Stimulated activated naive CD8-positive, alpha-beta T cell treated with anti-CD3 and anti-CD28 coated beads, Interleukin-15, Interleukin-2, amounts not matched to agents 100 ng/mL and 50 ng/mL, for 24 hours (primary cell): ENCODE data around the gene NRTN.

ENCODE experiments used
- H3K27ac Mint-ChIP-seq: one replicate; pipeline ENCODE4 v1.8.0; 2021; ENCODE audit warnings: mild to moderate bottlenecking, mixed read lengths
- H3K27me3 Mint-ChIP-seq: one replicate; pipeline ENCODE4 v1.8.0; 2021; ENCODE audit warnings: mixed read lengths
- H3K36me3 Mint-ChIP-seq: one replicate; pipeline ENCODE4 v1.8.0; 2021; ENCODE audit warnings: low read depth, mixed read lengths
- H3K4me1 Mint-ChIP-seq: one replicate; pipeline ENCODE4 v1.8.0; 2021; ENCODE audit warnings: low read depth, mixed read lengths
- H3K4me3 Mint-ChIP-seq: one replicate; pipeline ENCODE4 v1.8.0; 2021; ENCODE audit warnings: mild to moderate bottlenecking, mixed read lengths
- H3K9me3 Mint-ChIP-seq: one replicate; pipeline ENCODE4 v1.8.0; 2021; ENCODE audit warnings: mixed read lengths

NRTN gene

GRCh38 chr19:5786593-5787408, 18.1 kb upstream of the NRTN start:
- Mint-ChIP-seq H3K4me1 (peaks cover 27% of the 10 kb centered on the region), H3K27me3 (no peaks in the 10 kb centered on the region), H3K36me3 (peaks cover 44% of the 10 kb centered on the region), H3K4me3 (no peak overlapping the region), H3K27ac (no peak overlapping the region), H3K9me3 (no peaks in the 10 kb centered on the region)

DNA sequence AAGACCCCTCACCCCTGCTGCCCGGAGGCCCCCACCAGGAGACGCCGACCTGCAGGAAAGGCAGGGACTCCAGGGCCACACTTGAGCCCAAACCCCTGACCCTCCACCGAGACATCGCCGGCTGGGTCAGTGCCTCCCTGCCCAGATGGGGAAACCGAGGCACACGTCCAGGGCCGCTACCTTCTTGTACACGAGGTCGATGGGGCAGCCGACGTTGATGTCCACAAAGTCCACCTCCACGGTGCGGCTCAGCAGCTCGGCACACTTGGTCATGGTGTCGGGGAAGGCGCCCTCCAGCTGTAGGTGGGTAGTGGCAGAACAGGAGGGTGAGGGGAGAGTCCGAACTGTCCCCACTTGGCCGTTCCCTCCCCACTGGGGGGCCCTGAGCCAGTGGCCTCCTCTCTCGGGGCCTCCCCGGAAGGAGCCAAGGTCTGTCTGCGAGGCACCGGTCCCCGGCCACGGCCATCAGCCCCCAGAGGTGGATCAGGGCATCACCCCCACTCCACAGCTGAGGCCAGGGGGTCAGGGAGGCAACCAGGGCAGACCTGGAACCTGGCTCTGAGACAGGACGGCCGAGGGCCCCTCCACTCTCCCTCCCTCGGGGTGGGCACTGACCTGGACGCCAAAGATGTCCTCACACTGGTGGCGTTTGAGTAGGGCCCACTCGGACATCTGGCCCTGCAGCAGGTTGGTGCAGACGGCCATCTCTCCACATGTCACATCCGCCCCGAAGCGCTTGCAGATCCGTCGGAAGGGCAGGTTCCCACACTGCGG, 17.3 kb upstream of the NRTN start:
- peaks cover 44% of the 10 kb centered on the region for H3K36me3 Mint-ChIP-seq
- H3K9me3 Mint-ChIP-seq, result no peaks in the 10 kb centered on the region
- H3K27me3 Mint-ChIP-seq, result no peaks in the 10 kb centered on the region
- H3K4me1 Mint-ChIP-seq, result peaks cover 27% of the 10 kb centered on the region
- peak overlapping the region; percentile 39 for H3K4me3 Mint-ChIP-seq
- H3K27ac Mint-ChIP-seq, result no peak overlapping the region

DNA sequence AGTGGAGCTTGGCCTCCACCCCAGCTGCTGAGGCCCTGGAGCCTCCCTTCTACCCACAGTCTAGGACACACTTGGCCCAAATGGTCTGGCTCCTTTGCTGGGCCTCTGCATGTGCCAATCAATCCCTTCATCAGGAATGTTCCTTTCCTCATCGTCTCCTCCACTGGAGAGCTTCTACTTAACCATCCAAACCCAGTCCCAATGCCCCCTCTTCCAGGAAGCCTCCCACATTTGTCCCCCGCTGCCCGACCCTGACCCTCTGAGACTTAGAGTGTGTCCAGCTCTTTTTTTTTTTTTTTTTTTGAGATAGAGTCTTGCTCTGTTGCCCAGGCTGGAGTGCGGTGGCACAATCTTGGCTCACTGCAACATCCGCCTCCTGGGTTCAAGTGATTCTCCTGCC, 16.4 kb upstream of the NRTN start:
- H3K27me3 Mint-ChIP-seq, result no peaks in the 10 kb centered on the region
- no peak overlapping the region for H3K27ac Mint-ChIP-seq
- H3K4me3 Mint-ChIP-seq, result peak overlapping the region; percentile 30
- H3K9me3 Mint-ChIP-seq, result no peaks in the 10 kb centered on the region
- H3K36me3 Mint-ChIP-seq, result peaks cover 44% of the 10 kb centered on the region
- H3K4me1 Mint-ChIP-seq, result peaks cover 27% of the 10 kb centered on the region

DNA sequence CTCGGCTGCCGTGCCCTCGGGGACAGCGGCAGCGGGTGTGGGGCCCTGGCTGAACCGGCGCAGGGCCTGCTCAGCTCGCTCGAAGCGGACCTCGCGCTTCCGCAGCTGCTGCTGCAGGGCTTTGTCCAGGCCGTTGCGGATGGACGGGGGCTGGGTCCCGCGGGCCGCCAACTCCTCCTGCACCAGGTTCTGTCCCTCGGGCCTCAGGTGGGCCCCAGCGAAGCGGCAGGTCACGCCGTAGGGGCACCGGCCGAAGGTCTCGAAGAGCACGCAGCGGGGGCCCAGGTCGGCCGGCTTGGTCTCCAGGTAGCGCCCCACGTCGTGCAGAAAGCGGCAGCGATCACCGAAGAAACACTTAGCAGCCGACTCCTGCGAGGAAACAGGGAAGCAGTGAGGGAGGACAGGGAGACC, 15.5 kb upstream of the NRTN start:
- H3K9me3 Mint-ChIP-seq, result no peaks in the 10 kb centered on the region
- H3K36me3 Mint-ChIP-seq, result peaks cover 44% of the 10 kb centered on the region
- H3K4me3 Mint-ChIP-seq, result peak overlapping the region; percentile 97
- peaks cover 27% of the 10 kb centered on the region for H3K4me1 Mint-ChIP-seq
- no peak overlapping the region for H3K27ac Mint-ChIP-seq
- no peaks in the 10 kb centered on the region for H3K27me3 Mint-ChIP-seq

- peak overlapping the region; percentile 97 for H3K4me3 Mint-ChIP-seq
Observed at GRCh38 chr19:5789886-5790558, 14.8 kb upstream of the NRTN start.

DNA sequence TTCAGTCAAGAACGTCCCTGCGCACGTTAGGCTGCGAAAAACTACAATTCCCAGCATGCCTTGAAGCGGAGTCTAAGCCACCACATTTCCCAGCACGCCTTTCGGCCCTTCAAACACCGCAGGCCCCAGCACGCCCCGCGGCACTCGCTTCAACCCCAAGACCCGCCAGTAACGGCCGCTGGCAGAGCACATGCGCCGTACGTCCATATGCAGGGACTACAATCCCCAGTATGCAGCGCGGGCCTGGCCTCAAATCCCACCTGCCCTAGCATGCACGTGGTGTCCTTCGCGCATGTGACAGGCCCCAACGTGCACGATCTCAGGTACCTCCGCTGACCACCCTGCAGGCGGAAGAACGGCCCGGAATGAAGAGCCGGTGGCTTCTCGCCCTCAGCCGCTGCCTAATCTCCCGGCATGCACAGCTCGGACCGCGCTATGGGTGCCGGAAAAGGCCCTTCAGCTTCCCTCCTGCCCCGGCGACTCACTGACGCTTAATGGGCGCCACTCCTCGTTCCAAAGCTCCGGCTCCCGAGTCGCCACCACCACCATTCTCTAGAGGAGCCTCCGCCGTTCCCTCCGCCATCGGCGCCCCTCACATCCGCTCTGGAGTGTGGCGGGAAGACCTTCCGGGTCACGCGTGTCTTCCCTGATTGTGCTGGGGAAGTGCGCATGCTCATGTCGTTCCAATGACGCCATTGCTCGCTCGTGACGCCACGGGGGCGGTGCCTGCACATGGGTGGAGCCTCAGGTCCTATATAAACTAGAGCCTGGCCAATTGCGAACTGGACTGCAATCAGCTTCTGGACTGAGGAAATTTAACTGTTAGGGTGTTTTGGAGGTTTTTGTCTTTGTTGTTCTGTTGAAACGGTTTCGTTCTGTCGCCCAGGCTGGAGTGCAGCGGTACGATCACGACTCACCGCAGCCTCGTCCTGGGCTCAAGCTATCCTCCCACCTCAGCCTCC, 14.0 kb upstream of the NRTN start, which contains the start of gene DUS3L:
Gene DUS3L (minus strand): TSS at position 605 of the 962 bp plus-strand sequence. CDS start 22 bp downstream, at position 583.
- Mint-ChIP-seq H3K9me3 (no peaks in the 10 kb centered on the region), H3K4me3 (peak within 1 kb of the TSS; percentile 97)

More at GRCh38 chr19:5789886-5790558, 14.8 kb upstream of the NRTN start:
- H3K9me3 Mint-ChIP-seq, result no peaks in the 10 kb centered on the region
- H3K27me3 Mint-ChIP-seq, result no peaks in the 10 kb centered on the region
- H3K36me3 Mint-ChIP-seq, result peaks cover 44% of the 10 kb centered on the region
- H3K27ac Mint-ChIP-seq, result peak overlapping the region; percentile 100
- peaks cover 27% of the 10 kb centered on the region for H3K4me1 Mint-ChIP-seq

DNA sequence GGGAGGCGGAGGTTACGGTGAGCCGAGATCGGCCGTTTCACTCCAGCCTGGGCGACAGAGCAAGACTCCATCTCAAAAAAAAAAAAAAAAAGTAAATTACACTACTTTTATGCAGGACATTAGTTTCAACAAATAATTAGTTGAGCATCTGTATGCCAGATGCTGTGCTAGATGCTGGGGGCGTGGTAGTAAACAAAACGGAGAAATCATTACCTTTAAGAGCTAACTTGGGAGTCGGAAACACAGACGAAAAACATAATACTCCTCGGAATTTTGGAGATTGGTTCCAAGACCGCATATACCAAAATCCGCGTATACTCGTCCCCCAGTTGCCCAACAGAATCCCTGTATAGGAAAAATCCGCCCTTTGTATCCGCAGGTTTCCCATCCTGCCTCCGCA, 12.6 kb upstream of the NRTN start:
- Mint-ChIP-seq H3K36me3 (peaks cover 30% of the 10 kb centered on the region), H3K4me1 (peaks cover 23% of the 10 kb centered on the region), H3K27ac (no peak overlapping the region), H3K9me3 (no peaks in the 10 kb centered on the region), H3K4me3 (no peak overlapping the region), H3K27me3 (no peaks in the 10 kb centered on the region)

More for the DNA sequence above, 14.0 kb upstream of the NRTN start, which contains the start of gene DUS3L:
- Mint-ChIP-seq H3K27ac (peak within 1 kb of the TSS; percentile 100), H3K4me1 (peaks cover 27% of the 10 kb centered on the region), H3K36me3 (peaks cover 41% of the 10 kb centered on the region), H3K27me3 (no peaks in the 10 kb centered on the region)

- H3K9me3 Mint-ChIP-seq, result no peaks in the 10 kb centered on the region
- no peak overlapping the region for H3K4me3 Mint-ChIP-seq
- H3K27me3 Mint-ChIP-seq, result no peaks in the 10 kb centered on the region
- H3K36me3 Mint-ChIP-seq, result peaks cover 25% of the 10 kb centered on the region
- no peak overlapping the region for H3K27ac Mint-ChIP-seq
- H3K4me1 Mint-ChIP-seq, result peaks cover 20% of the 10 kb centered on the region
Observed at GRCh38 chr19:5793188-5793587, 11.7 kb upstream of the NRTN start.

DNA sequence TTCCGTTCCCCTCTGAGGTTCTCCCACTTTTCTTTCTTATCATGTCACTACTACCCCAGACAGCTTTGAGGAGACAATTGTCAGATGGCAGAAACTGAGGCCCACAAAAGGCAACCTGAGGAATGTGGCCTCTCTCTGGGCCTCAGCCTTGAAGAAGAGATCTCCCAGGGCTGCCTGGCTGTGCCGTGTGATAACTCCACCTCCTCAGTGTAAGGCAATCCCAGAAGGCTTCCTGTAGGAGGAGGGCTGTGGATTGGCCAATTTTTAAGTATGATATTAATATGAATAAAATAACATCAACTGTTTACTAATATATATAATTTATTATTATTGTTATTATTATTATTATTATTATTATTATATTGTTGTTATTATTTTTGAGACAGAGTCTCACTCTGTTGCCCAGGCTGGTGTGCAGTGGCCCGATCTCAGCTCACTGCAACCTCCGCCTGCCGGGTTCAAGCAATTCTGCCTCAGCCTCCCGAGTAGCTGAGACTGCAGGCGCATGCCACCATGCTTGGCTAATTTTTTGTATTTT, 9.4 kb upstream of the NRTN start:
- H3K27ac Mint-ChIP-seq, result no peak overlapping the region
- no peaks in the 10 kb centered on the region for H3K9me3 Mint-ChIP-seq
- peaks cover 6% of the 10 kb centered on the region for H3K36me3 Mint-ChIP-seq
- no peak overlapping the region for H3K4me3 Mint-ChIP-seq
- H3K4me1 Mint-ChIP-seq, result peaks cover 7% of the 10 kb centered on the region
- H3K27me3 Mint-ChIP-seq, result peaks cover 14% of the 10 kb centered on the region

DNA sequence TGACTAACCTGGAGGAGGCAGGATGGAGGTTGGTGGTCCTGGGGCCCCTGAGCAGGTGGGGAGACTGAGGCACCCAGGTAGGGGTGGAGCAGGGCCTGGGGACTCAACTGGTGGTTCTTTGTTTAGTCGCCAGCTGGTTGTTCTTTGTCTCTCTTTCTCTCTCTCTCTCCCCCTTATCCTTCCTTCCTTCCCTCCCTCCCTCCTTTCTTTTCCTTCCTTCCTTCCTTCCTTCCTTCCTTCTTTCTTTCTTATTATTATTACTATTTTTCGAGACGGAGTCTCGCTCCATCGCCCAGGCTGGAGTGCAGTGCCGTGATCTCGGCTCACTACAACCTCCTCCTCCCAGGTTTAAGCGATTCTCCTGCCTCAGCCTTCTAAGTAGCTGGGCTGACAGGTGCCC, 6.6 kb upstream of the NRTN start:
- Mint-ChIP-seq H3K9me3 (no peaks in the 10 kb centered on the region), H3K4me3 (no peak overlapping the region), H3K27ac (no peak overlapping the region), H3K27me3 (peaks cover 27% of the 10 kb centered on the region), H3K36me3 (no peaks in the 10 kb centered on the region), H3K4me1 (peaks cover 12% of the 10 kb centered on the region)

- H3K9me3 Mint-ChIP-seq, result no peaks in the 10 kb centered on the region
Observed at GRCh38 chr19:5799247-5800241, 5.3 kb upstream of the NRTN start.

GRCh38 chr19:5800361-5801270, 4.3 kb upstream of the NRTN start:
- Mint-ChIP-seq H3K4me1 (peaks cover 26% of the 10 kb centered on the region), H3K4me3 (no peak overlapping the region), H3K36me3 (no peaks in the 10 kb centered on the region), H3K27me3 (peaks cover 31% of the 10 kb centered on the region), H3K27ac (no peak overlapping the region), H3K9me3 (no peaks in the 10 kb centered on the region)

More at GRCh38 chr19:5799247-5800241, 5.3 kb upstream of the NRTN start:
- no peaks in the 10 kb centered on the region for H3K36me3 Mint-ChIP-seq
- no peak overlapping the region for H3K4me3 Mint-ChIP-seq
- H3K27me3 Mint-ChIP-seq, result peaks cover 31% of the 10 kb centered on the region
- no peak overlapping the region for H3K27ac Mint-ChIP-seq
- peaks cover 25% of the 10 kb centered on the region for H3K4me1 Mint-ChIP-seq
